HG03196 (cell line): ENCODE results near the gene EEF1E1.
"Not testable (repeated sequence)": the region's sequence is repeated elsewhere in the genome, so short reads cannot be mapped to it uniquely, and the experiment has no call there.

Experiments
- ATAC-seq: cut with Tn5 transposase; IDR thresholded peaks from one replicate; pipeline ENCODE4 v1.9.1; 2021; ENCODE audit not compliant: unreplicated experiment

The EEF1E1 gene

GRCh38 chr6:8064638-8065518 lies 37.5 kb downstream of the EEF1E1 start:
- no peak for ATAC-seq

GRCh38 chr6:8063761-8064637 lies 38.3 kb downstream of the EEF1E1 start, which contains the start of gene BLOC1S5:
BLOC1S5 (minus strand) TSS chr6:8064389; CDS start chr6:8064376, 13 bp downstream.
- ATAC-seq = peak; percentile 92

DNA sequence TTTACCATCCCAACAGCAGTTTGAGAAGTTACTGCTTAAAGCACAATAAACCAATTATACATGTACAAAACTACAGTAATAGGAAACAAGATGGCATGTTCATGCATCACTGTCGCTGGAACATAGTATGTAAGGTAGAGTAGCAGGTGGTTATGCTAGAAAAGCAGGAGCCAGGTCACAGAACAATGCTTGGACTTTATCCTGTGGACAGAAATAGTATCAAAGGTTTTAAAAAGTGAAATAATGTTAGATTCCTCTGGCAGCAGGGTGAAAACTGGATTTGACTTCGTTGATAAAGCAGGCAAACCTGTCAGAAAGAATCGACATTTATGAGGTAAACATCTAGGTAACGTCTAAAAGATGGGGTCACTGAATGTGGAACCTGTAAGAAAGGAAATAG lies 40.6 kb downstream of the EEF1E1 start:
- no peak for ATAC-seq

DNA sequence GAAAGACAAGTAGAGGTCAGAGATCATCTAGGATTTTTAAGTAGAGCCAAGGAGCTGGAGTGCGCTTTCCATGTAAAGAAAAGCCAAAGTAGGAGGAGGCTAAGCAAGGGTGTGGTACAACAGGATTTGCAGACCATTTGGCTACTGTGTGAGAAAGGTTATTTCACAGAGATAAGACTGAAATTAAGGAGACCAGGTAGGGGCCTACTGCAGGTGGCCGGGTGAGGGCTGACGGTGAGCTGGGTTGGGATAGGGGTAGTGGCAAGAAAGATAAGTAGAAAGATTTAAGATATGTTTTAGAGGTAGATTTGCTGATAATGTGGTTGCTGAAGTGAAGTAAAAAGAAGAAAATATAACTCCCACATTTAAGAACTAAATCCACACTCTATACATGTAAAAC lies 42.0 kb downstream of the EEF1E1 start:
- ATAC-seq = no peak

DNA sequence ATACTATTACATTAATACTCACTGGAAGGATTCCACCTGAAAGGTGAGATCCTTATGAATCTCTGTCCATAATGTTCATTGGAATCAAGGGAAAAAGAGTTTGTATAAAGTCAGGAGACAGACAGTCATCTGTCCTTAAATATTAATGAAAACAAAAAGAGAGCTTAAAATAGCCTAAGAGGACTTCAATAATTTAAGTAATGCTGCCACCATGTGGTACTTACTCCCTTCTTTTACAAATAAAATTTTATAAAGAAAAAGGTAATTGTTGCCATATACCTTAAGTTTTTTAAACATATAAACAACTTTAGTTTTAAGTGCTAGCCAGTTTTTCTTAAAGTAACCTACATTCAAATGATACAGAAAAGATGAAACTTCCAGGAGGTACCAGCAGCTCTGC lies 43.2 kb downstream of the EEF1E1 start:
- ATAC-seq = no peak

GRCh38 chr6:8057793-8058192 lies 44.6 kb downstream of the EEF1E1 start:
- no peak for ATAC-seq

- no peak for ATAC-seq
Observed at GRCh38 chr6:8057263-8057662, 45.1 kb downstream of the EEF1E1 start.

GRCh38 chr6:8054276-8054675 lies 48.1 kb downstream of the EEF1E1 start:
- no peak for ATAC-seq

GRCh38 chr6:8047541-8048292 lies 54.6 kb downstream of the EEF1E1 start:
- ATAC-seq = no peak

GRCh38 chr6:8045769-8046168 lies 56.6 kb downstream of the EEF1E1 start:
- not testable (repeated sequence) for ATAC-seq

- ATAC-seq = no peak
Observed at GRCh38 chr6:8043221-8043620, 59.1 kb downstream of the EEF1E1 start.

GRCh38 chr6:8041913-8042583 lies 60.3 kb downstream of the EEF1E1 start:
- ATAC-seq = no peak

DNA sequence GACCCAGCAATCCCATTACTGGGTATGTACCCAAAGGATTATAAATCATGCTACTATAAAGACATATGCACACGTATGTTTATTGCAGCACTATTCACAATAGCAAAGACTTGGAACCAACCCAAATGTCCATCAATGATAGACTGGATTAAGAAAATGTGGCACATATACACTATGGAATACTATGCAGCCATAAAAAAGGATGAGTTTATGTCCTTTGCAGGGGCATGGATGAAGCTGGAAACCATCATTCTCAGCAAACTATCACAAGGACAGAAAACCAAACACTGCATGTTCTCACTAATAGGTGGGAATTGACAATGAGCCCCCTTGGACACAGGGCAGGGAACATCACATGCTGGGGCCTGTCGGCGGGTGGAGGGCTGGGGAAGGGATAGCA lies 68.2 kb downstream of the EEF1E1 start:
- not testable (repeated sequence) for ATAC-seq

GRCh38 chr6:8030920-8031319 lies 71.4 kb downstream of the EEF1E1 start:
- no peak for ATAC-seq
